ENCODE results near the gene WDR20.
"Not testable (repeated sequence)": the region's sequence is repeated elsewhere in the genome, so short reads cannot be mapped to it uniquely, and the experiment has no call there.

WDR20 gene

DNA sequence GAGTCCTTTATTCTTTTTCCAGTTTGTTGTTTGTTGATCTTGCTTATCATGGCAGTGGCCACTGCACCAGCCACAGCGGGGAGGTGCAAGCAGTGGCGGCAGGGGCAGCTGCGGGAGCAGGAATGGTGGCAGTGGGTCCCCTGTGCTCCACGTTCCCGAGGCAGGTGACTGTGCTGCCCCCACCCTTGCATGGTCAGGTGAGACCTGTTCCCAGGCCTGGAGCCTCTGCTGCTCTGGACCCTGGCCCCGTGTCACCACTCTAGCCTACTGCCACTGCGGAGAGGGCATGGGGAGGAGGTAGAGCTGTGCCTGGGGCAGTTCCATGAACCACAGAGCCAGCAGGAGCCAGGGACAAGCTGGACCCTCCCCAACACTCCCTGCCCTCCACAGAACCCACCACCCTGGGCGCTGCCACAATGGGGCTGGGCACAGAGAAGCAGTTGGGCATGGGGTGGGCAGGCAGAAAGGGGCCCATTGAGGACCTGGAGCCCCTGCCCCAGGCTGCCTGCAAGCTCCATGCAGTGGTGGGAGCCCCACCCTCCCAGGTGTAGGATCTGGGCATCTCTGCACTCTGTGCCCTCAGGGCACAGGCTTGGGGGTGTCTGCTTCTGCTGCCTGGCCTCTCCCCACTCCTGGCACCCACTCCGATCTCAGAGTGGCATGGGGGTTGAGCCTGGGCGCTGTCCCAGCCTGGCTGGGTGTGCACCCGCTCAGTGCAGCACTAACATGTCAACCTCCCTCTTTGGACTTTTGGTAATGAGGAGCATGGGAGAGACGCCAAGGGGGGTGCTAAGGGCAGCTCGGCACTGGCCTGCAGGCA, 23.1 kb upstream of the WDR20 start:
- Histone ChIP-seq H3K4me3 (ENCODE audit: low read length) (no peak overlapping the region), H3K9me3 (ENCODE audit: low read length) (peaks cover 12% of the 10 kb centered on the region), H3K4me1 (ENCODE audit: insufficient read depth, low read length) (no peaks in the 10 kb centered on the region), H2AFZ (ENCODE audit: low read depth, low read length) (no peak overlapping the region), H3K36me3 (ENCODE audit: insufficient read depth, low read length) (no peaks in the 10 kb centered on the region), H3K27me3 (ENCODE audit: insufficient read depth, low read length) (no peaks in the 10 kb centered on the region)

DNA sequence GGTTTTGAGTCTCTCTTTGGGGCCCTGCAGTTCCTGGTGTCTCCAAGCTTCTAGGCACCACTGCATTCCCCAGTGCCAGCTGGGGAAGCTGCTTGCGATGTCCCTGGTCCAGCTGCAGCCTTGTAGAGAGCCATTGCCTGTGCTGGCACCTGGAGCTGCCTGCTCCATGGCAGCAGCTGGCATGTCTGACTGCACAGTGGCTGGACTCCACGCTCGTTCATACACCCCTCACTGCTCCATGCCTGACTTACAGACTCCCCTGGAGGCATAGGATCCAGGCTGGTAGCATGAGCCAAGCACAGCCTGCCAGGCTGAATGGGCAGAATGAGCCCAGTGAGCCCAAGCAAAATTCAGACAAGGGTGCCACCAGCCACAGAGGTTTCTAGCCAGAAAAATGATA, 21.8 kb upstream of the WDR20 start:
- no peaks in the 10 kb centered on the region for H3K4me1 ChIP-seq (ENCODE audit: insufficient read depth, low read length)
- no peaks in the 10 kb centered on the region for H3K36me3 ChIP-seq (ENCODE audit: insufficient read depth, low read length)
- peaks cover 12% of the 10 kb centered on the region for H3K9me3 ChIP-seq (ENCODE audit: low read length)

DNA sequence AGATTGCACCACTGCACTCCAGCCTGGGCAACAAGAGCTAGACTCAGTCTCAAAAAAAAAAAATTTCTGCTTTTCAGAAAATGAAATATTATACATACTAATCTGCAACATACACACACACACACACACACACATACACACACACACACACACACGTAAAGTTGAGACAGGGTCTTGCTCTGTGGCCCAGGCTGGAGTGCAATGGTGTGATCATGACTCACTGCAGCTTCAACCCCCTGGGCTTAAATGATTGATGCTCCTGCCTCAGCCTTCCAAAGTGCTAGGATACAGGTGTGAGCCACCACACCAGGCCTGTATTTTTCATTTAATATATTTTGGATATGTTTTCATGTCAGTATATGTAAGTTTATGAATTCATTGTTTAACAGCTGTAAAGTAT, 18.8 kb upstream of the WDR20 start:
- Histone ChIP-seq H3K4me1 (ENCODE audit: insufficient read depth, low read length) (no peaks in the 10 kb centered on the region), H3K27me3 (ENCODE audit: insufficient read depth, low read length) (no peaks in the 10 kb centered on the region), H3K4me3 (ENCODE audit: low read length) (no peak overlapping the region), H3K9me3 (ENCODE audit: low read length) (peaks cover 12% of the 10 kb centered on the region), H2AFZ (ENCODE audit: low read depth, low read length) (no peak overlapping the region), H3K36me3 (ENCODE audit: insufficient read depth, low read length) (no peaks in the 10 kb centered on the region)

More for the DNA sequence above, 21.8 kb upstream of the WDR20 start:
- Histone ChIP-seq H2AFZ (ENCODE audit: low read depth, low read length) (no peak overlapping the region), H3K27me3 (ENCODE audit: insufficient read depth, low read length) (no peaks in the 10 kb centered on the region), H3K4me3 (ENCODE audit: low read length) (no peak overlapping the region)

DNA sequence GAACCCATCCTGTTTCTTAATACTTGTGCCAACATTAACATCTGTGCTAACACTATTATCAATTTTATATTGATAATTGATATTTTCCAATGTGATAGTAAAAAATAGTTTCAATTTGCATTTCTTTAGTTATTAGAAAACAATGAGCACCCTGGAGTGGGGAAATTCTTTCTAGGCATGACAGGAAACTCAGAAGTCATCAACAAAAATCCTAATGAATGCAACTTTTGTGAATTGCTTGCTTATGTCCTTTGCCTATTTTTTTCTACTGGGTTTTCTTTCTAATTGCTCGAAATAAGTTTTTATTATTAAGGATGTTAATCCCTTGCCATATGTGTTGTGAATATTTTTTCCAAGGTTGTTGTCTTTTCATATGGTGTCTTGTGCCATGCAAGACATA, 18.1 kb upstream of the WDR20 start:
- peaks cover 12% of the 10 kb centered on the region for H3K9me3 ChIP-seq (ENCODE audit: low read length)
- no peak overlapping the region for H2AFZ ChIP-seq (ENCODE audit: low read depth, low read length)
- no peaks in the 10 kb centered on the region for H3K36me3 ChIP-seq (ENCODE audit: insufficient read depth, low read length)
- no peaks in the 10 kb centered on the region for H3K4me1 ChIP-seq (ENCODE audit: insufficient read depth, low read length)
- no peaks in the 10 kb centered on the region for H3K27me3 ChIP-seq (ENCODE audit: insufficient read depth, low read length)
- H3K4me3 ChIP-seq (ENCODE audit: low read length): no peak overlapping the region

DNA sequence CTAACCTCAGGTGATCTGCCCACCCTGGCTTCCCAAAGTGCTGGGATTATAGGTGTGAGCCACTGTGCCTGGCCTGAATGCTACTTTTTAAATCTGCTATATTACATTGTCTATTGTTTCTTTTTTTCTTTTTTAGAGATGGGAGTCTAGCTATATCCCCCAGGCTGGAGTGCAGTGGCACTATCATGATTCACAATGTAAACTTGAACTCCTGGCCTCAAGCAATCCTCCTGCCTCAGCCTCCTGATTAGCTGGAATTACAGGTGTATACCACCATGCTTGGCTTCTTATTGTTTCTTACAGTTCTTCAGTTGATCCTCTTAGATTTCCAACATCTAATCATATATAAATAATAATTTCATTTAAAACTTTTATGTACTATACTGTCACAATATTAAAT, 15.3 kb upstream of the WDR20 start:
- H3K9me3 ChIP-seq (ENCODE audit: low read length): no peaks in the 10 kb centered on the region
- H3K27me3 ChIP-seq (ENCODE audit: insufficient read depth, low read length): no peaks in the 10 kb centered on the region
- no peak overlapping the region for H2AFZ ChIP-seq (ENCODE audit: low read depth, low read length)
- no peak overlapping the region for H3K4me3 ChIP-seq (ENCODE audit: low read length)
- no peaks in the 10 kb centered on the region for H3K4me1 ChIP-seq (ENCODE audit: insufficient read depth, low read length)
- no peaks in the 10 kb centered on the region for H3K36me3 ChIP-seq (ENCODE audit: insufficient read depth, low read length)

DNA sequence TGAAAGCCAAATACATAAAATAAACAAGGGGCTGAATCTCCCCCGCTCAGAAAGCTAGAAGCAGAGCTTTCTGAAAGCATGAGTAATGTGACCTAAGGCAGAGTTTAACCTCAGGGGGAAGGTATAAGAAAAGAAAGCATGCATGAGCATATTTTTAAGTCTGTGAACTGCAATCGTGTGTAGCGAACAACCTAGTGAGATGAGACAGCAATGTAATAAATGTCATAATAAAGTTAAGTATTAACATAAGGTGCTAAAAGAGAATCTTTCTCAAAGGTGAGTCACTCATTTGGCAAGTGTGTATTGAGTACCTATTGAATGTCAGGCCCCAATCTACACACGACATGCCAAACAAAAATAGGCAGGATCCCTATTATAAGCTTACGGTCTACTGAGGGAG, 14.2 kb upstream of the WDR20 start:
- Histone ChIP-seq H3K27me3 (ENCODE audit: insufficient read depth, low read length) (no peaks in the 10 kb centered on the region), H3K4me1 (ENCODE audit: insufficient read depth, low read length) (no peaks in the 10 kb centered on the region), H2AFZ (ENCODE audit: low read depth, low read length) (no peak overlapping the region), H3K9me3 (ENCODE audit: low read length) (no peaks in the 10 kb centered on the region), H3K36me3 (ENCODE audit: insufficient read depth, low read length) (no peaks in the 10 kb centered on the region), H3K4me3 (ENCODE audit: low read length) (no peak overlapping the region)

DNA sequence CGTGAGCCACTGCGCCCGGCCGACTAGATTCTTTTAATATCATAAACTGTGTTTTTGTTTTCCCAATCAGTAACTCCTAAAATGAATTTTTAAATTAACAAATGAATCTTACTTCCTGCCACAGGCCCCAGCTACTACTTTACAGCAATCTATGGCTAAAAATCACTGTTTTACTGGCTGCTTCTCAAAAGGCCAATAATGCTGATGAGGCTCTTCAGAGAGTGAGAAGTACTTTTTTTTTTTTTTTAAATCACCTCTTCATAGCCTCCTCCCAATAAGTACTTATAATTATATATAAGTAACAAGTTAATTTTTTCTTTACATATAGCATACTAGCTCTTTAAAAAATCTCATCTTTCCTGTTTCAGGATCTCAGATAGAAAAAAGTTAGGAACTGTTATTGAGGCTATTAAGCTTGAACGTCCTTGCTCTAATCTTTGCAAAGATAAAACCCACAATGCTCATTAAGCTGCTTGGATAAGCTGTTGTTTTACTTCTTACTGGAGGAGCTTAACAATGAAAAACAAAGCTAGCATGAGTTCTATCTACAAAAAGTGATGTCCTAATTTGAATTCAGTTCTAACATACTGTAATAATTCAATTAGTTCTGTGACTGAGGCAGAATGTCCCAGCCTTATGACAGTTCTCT, 12.8 kb upstream of the WDR20 start:
- Histone ChIP-seq H3K36me3 (ENCODE audit: insufficient read depth, low read length) (no peaks in the 10 kb centered on the region), H3K4me3 (ENCODE audit: low read length) (no peak overlapping the region), H3K4me1 (ENCODE audit: insufficient read depth, low read length) (no peaks in the 10 kb centered on the region), H3K27me3 (ENCODE audit: insufficient read depth, low read length) (no peaks in the 10 kb centered on the region), H3K9me3 (ENCODE audit: low read length) (no peaks in the 10 kb centered on the region), H2AFZ (ENCODE audit: low read depth, low read length) (no peak overlapping the region)

DNA sequence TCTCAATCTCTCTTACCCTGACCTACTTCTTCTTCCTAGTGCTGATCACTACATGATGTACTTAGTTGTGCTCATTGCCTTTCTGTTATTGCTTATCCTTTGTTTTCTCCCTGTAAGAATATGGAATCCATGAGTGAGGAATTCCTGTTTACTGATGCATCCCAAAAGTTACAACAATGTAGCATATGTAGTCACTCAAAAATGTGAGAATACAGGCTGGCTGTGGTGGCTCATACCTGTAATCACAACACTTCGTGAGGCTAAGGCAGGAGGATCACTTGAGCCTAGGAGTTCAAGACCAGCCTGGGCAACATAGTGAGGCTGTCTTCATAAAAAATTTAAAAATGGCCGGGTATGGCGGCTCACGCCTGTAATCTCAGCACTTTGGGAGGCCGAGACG, 8.0 kb upstream of the WDR20 start:
- Histone ChIP-seq H3K27me3 (ENCODE audit: insufficient read depth, low read length) (no peaks in the 10 kb centered on the region), H3K36me3 (ENCODE audit: insufficient read depth, low read length) (no peaks in the 10 kb centered on the region), H3K9me3 (ENCODE audit: low read length) (no peaks in the 10 kb centered on the region), H3K4me3 (ENCODE audit: low read length) (no peak overlapping the region), H3K4me1 (ENCODE audit: insufficient read depth, low read length) (no peaks in the 10 kb centered on the region), H2AFZ (ENCODE audit: low read depth, low read length) (no peak overlapping the region)

DNA sequence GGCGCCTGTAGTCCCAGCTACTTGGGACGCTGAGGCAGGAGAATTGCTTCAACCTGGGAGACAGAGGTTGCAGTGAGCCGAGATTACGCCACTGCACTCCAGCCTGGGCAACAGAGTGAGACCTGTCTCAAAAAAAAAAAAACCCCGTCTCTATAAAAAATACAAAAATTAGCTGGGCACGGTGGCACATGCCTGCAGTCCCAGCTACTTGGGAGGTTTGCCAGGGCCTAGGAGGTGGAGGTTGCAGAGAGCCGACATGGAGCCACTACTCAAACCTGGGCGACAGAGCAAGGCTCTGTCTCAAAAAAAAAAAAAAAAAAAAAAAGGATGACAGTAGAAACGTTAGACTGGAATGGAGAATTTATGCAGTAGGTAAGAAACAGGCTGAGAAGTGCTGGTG, 5.7 kb upstream of the WDR20 start:
- not testable (repeated sequence) for H3K4me3 ChIP-seq (ENCODE audit: low read length); H3K27me3 ChIP-seq (ENCODE audit: insufficient read depth, low read length); H3K9me3 ChIP-seq (ENCODE audit: low read length); H3K36me3 ChIP-seq (ENCODE audit: insufficient read depth, low read length); H3K4me1 ChIP-seq (ENCODE audit: insufficient read depth, low read length); H2AFZ ChIP-seq (ENCODE audit: low read depth, low read length)

DNA sequence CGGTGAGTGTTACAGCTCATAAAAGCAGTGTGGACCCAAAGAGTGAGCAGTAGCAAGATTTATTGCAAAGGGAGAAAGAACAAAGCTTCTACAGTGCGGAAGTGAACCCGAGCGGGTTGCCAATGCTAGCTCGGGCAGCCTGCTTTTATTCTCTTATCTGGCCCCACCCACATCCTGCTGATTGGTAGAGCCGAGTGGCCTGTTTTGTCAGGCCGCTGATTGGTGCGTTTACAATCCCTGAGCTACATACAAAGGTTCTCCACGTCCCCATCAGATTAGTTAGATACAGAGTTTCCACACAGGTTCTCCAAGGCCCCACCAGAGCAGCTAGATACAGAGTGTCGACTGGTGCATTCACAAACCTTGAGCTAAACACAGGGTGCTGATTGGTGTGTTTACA, 5.0 kb upstream of the WDR20 start:
- H2AFZ ChIP-seq (ENCODE audit: low read depth, low read length); H3K4me3 ChIP-seq (ENCODE audit: low read length); H3K27me3 ChIP-seq (ENCODE audit: insufficient read depth, low read length); H3K4me1 ChIP-seq (ENCODE audit: insufficient read depth, low read length); H3K9me3 ChIP-seq (ENCODE audit: low read length); H3K36me3 ChIP-seq (ENCODE audit: insufficient read depth, low read length): not testable (repeated sequence)

DNA sequence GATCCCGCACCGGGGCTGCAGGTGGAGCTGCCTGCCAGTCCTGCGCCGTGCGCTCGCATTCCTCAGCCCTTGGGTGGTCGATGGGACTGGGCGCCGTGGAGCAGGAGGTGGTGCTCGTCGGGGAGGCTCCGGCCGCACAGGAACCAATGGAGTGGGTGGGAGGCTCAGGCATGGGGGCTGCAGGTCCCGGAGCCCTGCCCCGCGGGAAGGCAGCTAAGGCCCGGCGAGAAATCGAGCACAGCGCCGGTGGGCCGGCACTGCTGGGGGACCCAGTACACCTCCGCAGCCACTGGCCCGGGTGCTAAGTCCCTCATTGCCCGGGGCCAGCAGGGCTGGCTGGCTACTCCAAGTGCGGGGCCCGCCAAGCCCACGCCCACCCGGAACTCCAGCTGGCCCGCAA, 4.2 kb upstream of the WDR20 start:
- not testable (repeated sequence) for H3K27me3 ChIP-seq (ENCODE audit: insufficient read depth, low read length); H3K36me3 ChIP-seq (ENCODE audit: insufficient read depth, low read length); H3K4me1 ChIP-seq (ENCODE audit: insufficient read depth, low read length); H2AFZ ChIP-seq (ENCODE audit: low read depth, low read length); H3K9me3 ChIP-seq (ENCODE audit: low read length); H3K4me3 ChIP-seq (ENCODE audit: low read length)

DNA sequence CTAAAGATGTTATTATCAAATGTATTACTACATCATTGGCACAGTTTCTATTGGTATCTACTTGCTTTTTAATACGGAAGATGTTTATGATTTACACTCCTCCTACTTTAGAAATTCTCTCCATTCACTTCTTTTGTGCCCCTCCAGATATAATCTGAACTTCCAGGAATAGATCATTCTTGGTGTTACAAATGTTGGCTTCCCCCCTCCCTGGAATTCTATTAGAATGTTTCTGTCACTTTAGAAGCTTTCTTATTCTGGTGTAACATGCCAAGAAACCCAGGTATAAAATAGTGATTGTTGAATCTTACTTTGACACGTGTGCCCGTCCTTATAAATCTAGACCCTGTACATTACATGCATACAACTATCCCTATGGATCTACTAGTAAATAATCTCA, 1.2 kb upstream of the WDR20 start:
- H2AFZ ChIP-seq (ENCODE audit: low read depth, low read length): peak overlapping the region; percentile 91
- H3K4me1 ChIP-seq (ENCODE audit: insufficient read depth, low read length): peaks cover 21% of the 10 kb centered on the region
- H3K27me3 ChIP-seq (ENCODE audit: insufficient read depth, low read length): no peaks in the 10 kb centered on the region
- H3K9me3 ChIP-seq (ENCODE audit: low read length): no peaks in the 10 kb centered on the region
- peak overlapping the region; percentile 67 for H3K4me3 ChIP-seq (ENCODE audit: low read length)
- H3K36me3 ChIP-seq (ENCODE audit: insufficient read depth, low read length): peaks cover 2% of the 10 kb centered on the region

DNA sequence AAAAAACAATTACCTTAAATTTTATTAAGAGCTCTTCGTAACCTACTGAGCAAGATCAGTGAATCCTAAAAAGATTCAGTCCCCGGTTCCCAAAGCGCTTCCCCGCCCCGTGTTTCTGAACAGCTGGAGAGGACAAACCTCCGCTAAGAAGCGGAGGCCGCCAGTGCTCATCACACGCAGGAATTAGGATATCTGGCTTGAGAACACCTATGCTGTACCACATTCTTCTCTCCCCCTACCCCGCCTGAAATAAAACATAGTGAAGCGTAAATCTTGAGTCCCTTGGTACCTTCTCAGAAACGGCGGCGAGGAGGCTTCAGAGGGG, 774 bp upstream of the WDR20 start:
- no peaks in the 10 kb centered on the region for H3K9me3 ChIP-seq (ENCODE audit: low read length)
- peaks cover 21% of the 10 kb centered on the region for H3K4me1 ChIP-seq (ENCODE audit: insufficient read depth, low read length)

More for the DNA sequence above, 774 bp upstream of the WDR20 start:
- Histone ChIP-seq H3K27me3 (ENCODE audit: insufficient read depth, low read length) (no peaks in the 10 kb centered on the region), H3K36me3 (ENCODE audit: insufficient read depth, low read length) (peaks cover 2% of the 10 kb centered on the region), H3K4me3 (ENCODE audit: low read length) (peak overlapping the region; percentile 67), H2AFZ (ENCODE audit: low read depth, low read length) (peak overlapping the region; percentile 91)

All from neuron (in vitro differentiated cells).